ENCODE measurements around the gene TMEM185B.

- TF ChIP-seq, protein P1, sequence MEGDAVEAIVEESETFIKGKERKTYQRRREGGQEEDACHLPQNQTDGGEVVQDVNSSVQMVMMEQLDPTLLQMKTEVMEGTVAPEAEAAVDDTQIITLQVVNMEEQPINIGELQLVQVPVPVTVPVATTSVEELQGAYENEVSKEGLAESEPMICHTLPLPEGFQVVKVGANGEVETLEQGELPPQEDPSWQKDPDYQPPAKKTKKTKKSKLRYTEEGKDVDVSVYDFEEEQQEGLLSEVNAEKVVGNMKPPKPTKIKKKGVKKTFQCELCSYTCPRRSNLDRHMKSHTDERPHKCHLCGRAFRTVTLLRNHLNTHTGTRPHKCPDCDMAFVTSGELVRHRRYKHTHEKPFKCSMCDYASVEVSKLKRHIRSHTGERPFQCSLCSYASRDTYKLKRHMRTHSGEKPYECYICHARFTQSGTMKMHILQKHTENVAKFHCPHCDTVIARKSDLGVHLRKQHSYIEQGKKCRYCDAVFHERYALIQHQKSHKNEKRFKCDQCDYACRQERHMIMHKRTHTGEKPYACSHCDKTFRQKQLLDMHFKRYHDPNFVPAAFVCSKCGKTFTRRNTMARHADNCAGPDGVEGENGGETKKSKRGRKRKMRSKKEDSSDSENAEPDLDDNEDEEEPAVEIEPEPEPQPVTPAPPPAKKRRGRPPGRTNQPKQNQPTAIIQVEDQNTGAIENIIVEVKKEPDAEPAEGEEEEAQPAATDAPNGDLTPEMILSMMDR (IDR thresholded peaks at IDR 0.05), result no peak
- no peak for TF ChIP-seq POLR2A (IDR thresholded peaks at IDR 0.05)
Observed at GRCh38 chr2:120177973-120178372, 45.2 kb downstream of the TMEM185B start.

All from right lobe of liver (tissue), 4 donors.